Activated CD4-positive, alpha-beta T cell treated with anti-CD3 and anti-CD28 coated beads, Interleukin-2, Interleukin-6, amounts not matched to agents 100 ng/mL and 50 ng/mL, durations not matched to agents 16 hours and 8 hours (primary cell): Measurements from ENCODE around the gene MAGEA8.
A peak's percentile ranks its signal among the peaks of the same experiment; 100 is the strongest.
"Not testable (repeated sequence)": the region's sequence is repeated elsewhere in the genome, so short reads cannot be mapped to it uniquely, and the experiment has no call there.

Source experiments
- DNase-seq: peaks from one replicate; pipeline ENCODE4 v3.0.0-alpha.2; 2020

The MAGEA8 gene

GRCh38 chrX:149908308-149908707, 27.3 kb downstream of the MAGEA8 start:
- no peak for DNase-seq

DNA sequence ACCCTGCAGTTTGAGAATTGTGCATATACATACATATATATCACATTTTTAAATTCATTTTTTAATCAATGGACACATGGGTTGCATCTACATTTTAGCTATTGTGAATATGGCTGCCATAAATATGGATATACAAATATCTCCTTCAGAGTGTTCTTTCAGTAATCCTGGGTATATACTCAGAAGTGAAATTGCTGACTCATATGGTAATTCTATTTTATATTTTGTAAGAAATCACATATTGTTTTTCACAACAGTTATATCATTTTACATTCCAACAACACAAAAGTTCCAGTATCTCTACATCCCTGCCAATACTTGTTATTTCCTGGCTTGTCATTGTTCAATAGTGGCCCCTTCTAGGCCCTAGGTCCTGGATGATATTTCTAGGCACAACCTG, 27.7 kb downstream of the MAGEA8 start:
- DNase-seq: no peak

- peak; percentile 35 for DNase-seq
These were observed 28.6 kb downstream of the MAGEA8 start for GRCh38 chrX:149909324-149910177.

GRCh38 chrX:149910178-149910695, 29.3 kb downstream of the MAGEA8 start:
- no peak for DNase-seq

- DNase-seq: no peak
These were observed 35.9 kb downstream of the MAGEA8 start for GRCh38 chrX:149916745-149917392.

DNA sequence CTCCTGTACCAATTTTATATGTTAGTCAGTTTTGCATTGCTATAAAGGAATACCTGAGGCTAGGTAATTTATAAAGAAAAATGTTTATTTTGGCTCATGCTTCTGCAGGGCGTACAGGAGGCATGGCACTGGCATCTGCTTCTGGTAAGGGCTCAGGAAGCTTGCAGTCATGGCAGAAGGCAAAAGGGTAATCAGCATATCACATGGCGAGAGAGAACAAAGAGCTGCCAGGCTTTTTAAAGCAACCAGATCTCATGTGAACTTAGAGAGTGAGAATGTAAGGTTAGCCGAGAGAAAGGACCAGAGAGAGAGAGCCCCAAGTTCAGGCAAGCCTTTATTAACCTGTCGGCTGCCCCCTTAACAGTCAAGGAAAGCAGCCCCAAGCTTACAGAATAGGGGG, 42.9 kb downstream of the MAGEA8 start:
- DNase-seq: not testable (repeated sequence)

DNA sequence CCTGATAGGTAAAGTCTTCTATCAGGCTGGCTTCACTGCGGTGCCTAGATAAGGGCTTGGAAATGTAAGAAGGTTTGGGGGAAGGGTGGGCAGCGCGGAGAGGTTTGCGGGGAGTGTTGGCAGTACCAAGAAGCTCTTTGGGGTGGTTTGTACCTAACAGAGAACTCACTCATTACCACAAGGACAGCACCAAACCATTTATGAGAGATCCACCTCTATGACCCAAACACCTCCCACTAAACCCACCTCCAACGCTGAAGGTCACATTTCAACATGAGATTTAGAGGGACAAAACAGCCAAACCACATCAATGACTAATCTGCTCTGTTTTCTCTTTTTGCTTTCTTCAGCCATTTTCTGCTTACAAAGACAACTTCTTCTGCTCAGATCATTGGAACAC, 43.5 kb downstream of the MAGEA8 start:
- not testable (repeated sequence) for DNase-seq

DNA sequence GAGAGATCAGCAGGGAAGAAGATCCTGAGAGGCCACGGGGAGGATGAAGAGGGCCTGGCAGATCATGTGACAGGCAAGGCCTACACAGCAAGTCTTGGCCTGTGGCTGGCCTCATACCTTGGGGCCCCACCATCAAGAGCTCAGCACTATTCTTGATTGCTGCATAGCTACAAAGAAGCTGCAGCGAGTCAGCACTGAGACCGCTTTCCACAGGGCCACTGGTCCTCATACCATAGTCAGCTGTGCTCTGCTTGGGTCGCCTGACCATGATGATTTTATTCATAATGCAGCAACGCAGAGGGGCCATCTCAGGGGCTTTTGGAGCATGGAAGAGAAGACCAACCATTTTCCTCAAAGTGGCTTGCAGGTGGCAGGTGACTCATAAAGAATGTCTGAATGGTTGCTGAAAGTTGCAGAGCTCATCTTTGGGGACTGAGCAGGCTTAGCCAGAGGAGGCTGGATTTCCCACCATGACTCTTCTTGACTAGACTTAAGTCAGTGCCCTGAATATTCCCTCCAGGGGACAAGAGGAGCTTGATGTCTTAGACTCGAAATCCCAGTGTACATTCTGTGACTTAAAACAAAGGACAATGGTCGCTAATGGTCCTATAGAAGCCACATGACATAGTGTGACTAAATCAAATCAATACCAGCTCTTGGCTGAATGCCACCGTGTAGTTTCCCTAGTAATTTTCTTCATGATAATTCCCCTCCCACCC, 46.4 kb downstream of the MAGEA8 start:
- DNase-seq: not testable (repeated sequence)

DNA sequence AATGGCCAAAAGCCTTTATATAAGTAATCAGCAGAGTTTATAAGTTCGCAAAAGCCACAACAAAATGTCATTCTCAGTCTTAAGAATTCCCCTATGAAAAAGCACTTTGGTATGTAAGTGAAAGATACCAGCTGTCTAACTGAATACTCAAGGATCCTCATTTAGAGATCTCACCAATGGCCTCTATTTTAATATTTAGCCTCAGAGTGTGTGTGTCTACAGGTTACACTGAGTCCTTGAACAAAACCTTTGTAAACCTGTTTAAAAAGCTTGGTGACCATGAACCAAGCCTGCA, 46.9 kb downstream of the MAGEA8 start:
- DNase-seq: not testable (repeated sequence)

GRCh38 chrX:149928635-149929034, 47.7 kb downstream of the MAGEA8 start:
- not testable (repeated sequence) for DNase-seq

DNA sequence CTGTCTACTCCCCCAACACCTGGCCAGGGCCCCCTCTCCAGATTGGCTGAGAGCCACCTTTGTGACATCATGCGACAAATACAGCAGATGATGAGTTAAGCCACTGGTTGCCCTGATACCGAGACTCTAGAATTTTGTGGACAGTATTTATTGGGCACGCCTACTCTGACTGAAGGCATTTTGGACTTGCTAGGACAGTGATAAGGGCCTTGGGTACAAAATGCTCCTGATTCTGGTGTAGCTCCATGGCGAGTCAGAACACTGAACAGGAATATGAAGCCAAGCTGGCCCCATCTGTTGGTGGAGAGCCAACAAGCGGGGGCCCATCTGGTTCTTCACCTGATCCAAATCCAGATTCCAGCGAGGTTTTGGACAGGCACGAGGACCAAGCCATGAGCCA, 48.4 kb downstream of the MAGEA8 start, which contains the start of gene HSFX4:
Gene HSFX4, plus strand, starts transcription at position 174 of the 400 bp plus-strand sequence. Its CDS starts 72 bp downstream, at position 246.
- DNase-seq: not testable (repeated sequence)

- not testable (repeated sequence) for DNase-seq
These were observed 50.4 kb downstream of the MAGEA8 start for GRCh38 chrX:149931355-149931754.

GRCh38 chrX:149932150-149932549, 51.2 kb downstream of the MAGEA8 start:
- not testable (repeated sequence) for DNase-seq

DNA sequence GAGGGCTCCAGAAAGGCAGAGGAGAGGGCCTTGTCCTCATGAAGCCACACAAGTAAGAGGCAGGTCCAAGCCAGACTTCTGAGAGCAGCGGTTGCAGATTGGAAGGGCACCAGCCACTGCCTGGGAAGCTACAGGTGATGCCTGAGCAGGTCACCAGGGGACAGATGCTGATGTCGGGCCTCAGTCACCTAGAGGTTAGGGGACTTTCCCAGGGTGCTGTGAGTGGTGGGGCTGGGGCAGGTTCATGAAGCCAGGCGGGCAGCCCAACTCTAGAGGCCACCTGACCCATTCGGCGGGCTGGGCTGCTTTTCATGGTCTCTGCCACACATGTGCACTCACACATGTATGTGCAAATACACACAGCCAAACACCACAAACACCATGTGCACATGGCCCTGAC, 52.0 kb downstream of the MAGEA8 start:
- not testable (repeated sequence) for DNase-seq

DNA sequence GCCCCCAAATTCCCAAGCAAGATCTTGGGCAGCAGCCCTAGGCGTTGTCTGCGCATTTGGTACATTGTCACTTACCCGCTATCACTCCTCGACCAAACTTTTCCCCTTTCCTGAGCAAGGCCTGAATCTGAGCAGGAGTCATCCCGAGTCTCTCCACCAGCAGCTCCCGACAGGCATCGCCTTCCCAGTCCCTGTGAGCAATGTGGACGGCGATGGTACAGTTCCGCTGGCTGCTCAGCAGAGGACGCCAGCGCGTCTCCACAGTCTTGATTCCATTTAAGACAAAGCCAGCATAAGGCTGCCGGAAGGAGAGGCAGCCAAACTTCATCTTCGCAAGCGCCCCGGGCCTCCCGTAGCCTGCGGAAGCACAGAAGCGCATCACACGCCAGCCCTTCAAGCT, 52.6 kb downstream of the MAGEA8 start:
- not testable (repeated sequence) for DNase-seq
